GM12801 (cell line): Measurements from ENCODE around the gene GAB2.

Source experiments
- TF ChIP-seq, protein P1 (sequence below): IDR thresholded peaks from one replicate; pipeline ENCODE4 v1.5.1; 2011; ENCODE audit warnings: control low read depth; ENCODE audit not compliant: insufficient read length; ENCODE audit errors: extremely low read depth

The GAB2 gene

DNA sequence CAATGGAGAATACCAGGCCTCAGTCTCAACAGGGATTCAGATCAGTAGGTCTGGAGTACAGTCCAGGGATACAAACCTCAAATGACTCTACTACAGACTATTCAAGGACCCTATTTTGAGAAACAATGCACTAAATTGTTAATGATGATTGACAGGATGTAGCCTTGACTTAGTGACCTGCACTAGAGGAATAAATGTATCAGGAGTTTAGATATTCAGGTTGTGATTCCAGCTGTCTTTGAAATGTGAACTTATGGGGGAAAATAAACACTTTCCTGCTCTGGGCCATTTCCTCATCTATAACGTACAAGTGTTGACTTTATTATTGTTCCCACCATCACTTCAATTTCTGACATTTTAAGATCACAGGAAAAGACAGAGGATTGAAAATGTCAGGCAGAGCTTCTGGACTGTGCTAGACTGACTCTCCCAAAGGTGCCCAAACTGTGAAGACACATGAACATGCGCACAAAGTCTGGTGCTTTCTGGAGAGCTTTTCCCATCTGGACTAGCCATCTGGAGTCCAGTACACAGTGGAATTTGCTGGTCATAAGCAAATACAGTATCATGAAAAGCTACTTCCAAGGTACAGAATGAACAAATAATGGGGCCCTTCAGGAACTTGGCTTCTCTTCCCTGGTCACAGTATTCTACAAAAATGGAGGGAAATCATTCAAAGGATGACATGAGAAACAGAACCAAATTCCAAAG, 118.5 kb downstream of the GAB2 start:
- TF ChIP-seq, protein P1, sequence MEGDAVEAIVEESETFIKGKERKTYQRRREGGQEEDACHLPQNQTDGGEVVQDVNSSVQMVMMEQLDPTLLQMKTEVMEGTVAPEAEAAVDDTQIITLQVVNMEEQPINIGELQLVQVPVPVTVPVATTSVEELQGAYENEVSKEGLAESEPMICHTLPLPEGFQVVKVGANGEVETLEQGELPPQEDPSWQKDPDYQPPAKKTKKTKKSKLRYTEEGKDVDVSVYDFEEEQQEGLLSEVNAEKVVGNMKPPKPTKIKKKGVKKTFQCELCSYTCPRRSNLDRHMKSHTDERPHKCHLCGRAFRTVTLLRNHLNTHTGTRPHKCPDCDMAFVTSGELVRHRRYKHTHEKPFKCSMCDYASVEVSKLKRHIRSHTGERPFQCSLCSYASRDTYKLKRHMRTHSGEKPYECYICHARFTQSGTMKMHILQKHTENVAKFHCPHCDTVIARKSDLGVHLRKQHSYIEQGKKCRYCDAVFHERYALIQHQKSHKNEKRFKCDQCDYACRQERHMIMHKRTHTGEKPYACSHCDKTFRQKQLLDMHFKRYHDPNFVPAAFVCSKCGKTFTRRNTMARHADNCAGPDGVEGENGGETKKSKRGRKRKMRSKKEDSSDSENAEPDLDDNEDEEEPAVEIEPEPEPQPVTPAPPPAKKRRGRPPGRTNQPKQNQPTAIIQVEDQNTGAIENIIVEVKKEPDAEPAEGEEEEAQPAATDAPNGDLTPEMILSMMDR, result no peak

GRCh38 chr11:78298291-78298771, 119.3 kb downstream of the GAB2 start:
- TF ChIP-seq, protein P1, result no peak

GRCh38 chr11:78295991-78296930, 121.4 kb downstream of the GAB2 start:
- TF ChIP-seq, protein P1, result no peak

DNA sequence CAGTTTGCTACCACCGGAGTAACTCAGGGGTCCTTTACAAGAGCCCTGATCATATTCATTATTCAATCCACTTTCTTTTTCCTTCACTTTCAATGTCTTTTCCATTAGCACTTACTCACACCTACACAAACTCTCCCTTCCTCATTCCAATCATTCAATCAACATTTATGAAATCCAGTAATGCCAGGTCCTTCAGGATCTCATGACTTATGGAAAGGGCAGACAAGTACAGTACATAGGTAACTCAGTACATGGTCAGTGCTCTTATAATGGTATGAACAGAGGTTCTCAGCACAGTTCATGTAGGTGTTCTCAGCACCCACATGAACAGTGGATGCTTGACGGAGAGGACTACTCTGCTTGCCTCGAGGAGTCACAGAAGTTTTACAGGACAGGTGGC, 122.3 kb downstream of the GAB2 start:
- TF ChIP-seq, protein P1, result no peak

GRCh38 chr11:78293536-78293935, 124.1 kb downstream of the GAB2 start:
- TF ChIP-seq, protein P1, result no peak

DNA sequence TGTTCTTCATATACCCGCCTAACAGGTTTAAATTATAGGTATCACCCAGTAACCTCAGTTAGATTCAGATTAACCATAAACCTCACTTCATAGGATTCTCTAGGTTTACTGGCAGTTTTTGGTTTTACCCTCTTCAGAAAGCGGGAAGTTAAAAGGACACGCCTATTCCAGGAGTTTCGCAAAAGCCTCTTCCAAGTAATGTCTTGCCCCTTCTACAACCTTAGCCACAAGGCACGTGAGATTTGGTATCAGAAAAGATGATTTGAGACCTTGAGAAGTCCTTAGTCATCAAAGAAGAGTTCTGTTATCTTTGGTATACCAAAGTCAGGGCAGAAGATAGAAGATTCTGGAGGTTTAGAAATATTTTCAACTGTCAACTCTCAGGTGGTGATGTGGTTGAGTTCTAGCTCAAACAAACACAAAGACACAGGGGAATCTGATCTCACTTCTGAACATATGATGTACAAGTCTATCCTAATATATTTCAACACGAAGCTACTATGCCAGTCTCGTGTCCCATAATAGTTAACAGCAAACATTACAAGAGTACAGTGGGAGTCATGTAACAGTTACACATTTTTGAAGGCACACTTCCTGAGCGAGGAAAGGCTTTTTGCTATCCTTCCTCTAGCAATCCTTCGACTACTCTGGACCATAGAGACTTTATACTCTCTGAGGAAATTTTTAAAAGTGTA, 125.4 kb downstream of the GAB2 start:
- TF ChIP-seq, protein P1, result no peak
